ENCODE data around the gene PKM.
A peak's percentile ranks its signal among the peaks of the same experiment; 100 is the strongest.

Gene PKM

GRCh38 chr15:72162569-72162968 lies 68.4 kb downstream of the PKM start:
- TF ChIP-seq, protein P1, sequence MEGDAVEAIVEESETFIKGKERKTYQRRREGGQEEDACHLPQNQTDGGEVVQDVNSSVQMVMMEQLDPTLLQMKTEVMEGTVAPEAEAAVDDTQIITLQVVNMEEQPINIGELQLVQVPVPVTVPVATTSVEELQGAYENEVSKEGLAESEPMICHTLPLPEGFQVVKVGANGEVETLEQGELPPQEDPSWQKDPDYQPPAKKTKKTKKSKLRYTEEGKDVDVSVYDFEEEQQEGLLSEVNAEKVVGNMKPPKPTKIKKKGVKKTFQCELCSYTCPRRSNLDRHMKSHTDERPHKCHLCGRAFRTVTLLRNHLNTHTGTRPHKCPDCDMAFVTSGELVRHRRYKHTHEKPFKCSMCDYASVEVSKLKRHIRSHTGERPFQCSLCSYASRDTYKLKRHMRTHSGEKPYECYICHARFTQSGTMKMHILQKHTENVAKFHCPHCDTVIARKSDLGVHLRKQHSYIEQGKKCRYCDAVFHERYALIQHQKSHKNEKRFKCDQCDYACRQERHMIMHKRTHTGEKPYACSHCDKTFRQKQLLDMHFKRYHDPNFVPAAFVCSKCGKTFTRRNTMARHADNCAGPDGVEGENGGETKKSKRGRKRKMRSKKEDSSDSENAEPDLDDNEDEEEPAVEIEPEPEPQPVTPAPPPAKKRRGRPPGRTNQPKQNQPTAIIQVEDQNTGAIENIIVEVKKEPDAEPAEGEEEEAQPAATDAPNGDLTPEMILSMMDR (IDR thresholded peaks at IDR 0.05; ENCODE audit: low read depth, low read length) = no peak
- DNase-seq (ENCODE audit: low read depth in 2 of 2) = no peak
- H3K4me3 ChIP-seq (replicated peaks in 1 of 2; ENCODE audit: low read depth in 2 of 2, low read length in 2 of 2) = no peak overlapping the region

- TF ChIP-seq, protein P1 (IDR thresholded peaks at IDR 0.05; ENCODE audit: low read depth, low read length) = no peak
- DNase-seq (ENCODE audit: low read depth in 2 of 2) = no peak
- no peak overlapping the region for H3K4me3 ChIP-seq (replicated peaks in 1 of 2; ENCODE audit: low read depth in 2 of 2, low read length in 2 of 2)
These were observed 69.4 kb downstream of the PKM start for GRCh38 chr15:72161361-72162132.

DNA sequence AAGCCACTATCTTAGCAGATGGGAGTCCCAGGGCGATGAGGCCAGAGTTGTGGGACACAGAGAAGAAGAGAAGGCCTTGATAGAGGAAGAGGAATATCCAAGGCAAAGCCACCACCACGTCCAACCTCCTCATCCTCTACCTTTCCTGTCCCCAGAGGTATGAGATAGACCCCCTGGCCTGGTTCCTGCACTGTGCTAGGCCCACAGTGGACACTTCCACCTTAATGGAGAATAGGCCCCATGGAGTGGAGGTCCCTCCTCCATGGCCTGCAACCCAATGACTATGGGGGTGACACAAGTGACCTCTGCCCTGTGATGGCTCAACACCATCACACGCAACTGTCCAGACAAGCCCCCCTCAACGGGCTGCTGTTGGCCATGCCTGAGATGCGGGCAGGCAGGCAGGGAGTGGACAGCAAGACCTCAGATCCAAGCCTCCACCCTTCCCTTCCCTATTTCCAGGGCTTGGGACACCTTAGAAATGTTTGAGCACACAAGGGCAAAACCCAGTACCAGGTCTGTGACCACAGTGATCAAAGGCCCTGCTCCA lies 70.2 kb downstream of the PKM start:
- H3K4me3 ChIP-seq (replicated peaks in 1 of 2; ENCODE audit: low read depth in 2 of 2, low read length in 2 of 2) = no peak overlapping the region
- DNase-seq (ENCODE audit: low read depth in 2 of 2) = no peak
- TF ChIP-seq, protein P1 (IDR thresholded peaks at IDR 0.05; ENCODE audit: low read depth, low read length) = no peak

DNA sequence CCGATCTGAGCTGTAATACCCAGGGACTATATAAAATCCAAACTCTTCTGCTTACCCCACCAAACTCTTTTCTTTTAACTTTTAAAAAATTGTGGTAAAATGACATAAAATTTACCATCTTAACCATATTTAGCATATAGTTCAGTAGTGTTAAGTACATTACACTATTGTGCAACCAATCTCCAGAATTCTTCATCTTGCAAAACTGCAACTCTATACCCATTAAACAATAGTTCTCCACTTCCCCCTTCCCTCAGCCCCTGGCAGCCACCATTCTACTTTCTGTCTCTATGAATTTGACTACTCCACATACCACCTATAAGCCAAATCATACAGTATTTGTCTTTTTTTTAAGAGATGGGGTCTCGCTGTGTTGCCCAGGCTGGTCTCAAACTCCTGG lies 74.1 kb downstream of the PKM start:
- DNase-seq (ENCODE audit: low read depth in 2 of 2) = no peak
- TF ChIP-seq, protein P1 (IDR thresholded peaks at IDR 0.05; ENCODE audit: low read depth, low read length) = no peak
- no peak overlapping the region for H3K4me3 ChIP-seq (replicated peaks in 1 of 2; ENCODE audit: low read depth in 2 of 2, low read length in 2 of 2)

- peak; percentile 86 to 87 for DNase-seq (ENCODE audit: low read depth in 2 of 2)
- H3K4me3 ChIP-seq (replicated peaks in 1 of 2; ENCODE audit: low read depth in 2 of 2, low read length in 2 of 2) = peak overlapping the region; percentile 49 to 55
- TF ChIP-seq, protein P1 (IDR thresholded peaks at IDR 0.05; ENCODE audit: low read depth, low read length) = peak; percentile 79
These were observed 75.1 kb downstream of the PKM start for GRCh38 chr15:72155635-72156616.

- H3K4me3 ChIP-seq (replicated peaks in 1 of 2; ENCODE audit: low read depth in 2 of 2, low read length in 2 of 2) = peak overlapping the region in 1 of 2 donors; percentile 55
- DNase-seq (ENCODE audit: low read depth in 2 of 2) = peak in 1 of 2 donors; percentile 60
- TF ChIP-seq, protein P1 (IDR thresholded peaks at IDR 0.05; ENCODE audit: low read depth, low read length) = no peak
These were observed 75.9 kb downstream of the PKM start for GRCh38 chr15:72155003-72155621.

Data from cardiac fibroblast (primary cell).